Testis (tissue), 2 donors: ENCODE results near the gene P2RY4.

Source experiments
- CTCF ChIP-seq, 3 experiments: fragments of 450-650 bp in 2 of 3; fragments of 200-600 bp in 1 of 3; sonication (generic) in 1 of 3; IDR thresholded peaks; one replicate each; pipeline ENCODE4 v1.5.1; 2016 to 2019; ENCODE audit warnings: antibody characterized with exemption in 3 of 3, mild to moderate bottlenecking in 2 of 3, moderate library complexity in 1 of 3
- POLR2A ChIP-seq: fragments of 450-650 bp; IDR thresholded peaks from one replicate; pipeline ENCODE4 v1.6.1; 2017; ENCODE audit warnings: antibody characterized with exemption, mild to moderate bottlenecking, moderate library complexity

DNA sequence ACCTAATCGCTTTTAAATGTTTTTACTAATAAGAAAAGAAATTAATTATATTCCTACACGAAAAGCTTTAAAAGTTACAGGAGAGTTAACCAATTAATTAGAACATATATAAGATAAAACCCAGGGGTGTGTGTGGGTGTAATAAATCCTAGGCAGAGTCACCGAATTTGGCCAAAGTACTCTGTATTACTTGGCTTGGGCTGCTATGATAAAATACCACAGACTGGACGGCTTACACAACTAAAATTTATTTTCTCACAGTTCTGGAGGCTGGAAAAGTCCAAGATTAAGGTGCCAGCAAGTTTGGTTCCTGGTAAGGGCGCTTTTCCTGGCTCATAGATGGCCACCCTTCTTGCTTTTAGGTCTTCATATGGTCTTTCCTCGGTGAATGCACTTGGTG is 15.1 kb downstream of the P2RY4 start:
- TF ChIP-seq CTCF (IDR thresholded peaks at IDR 0.05) (no peak), POLR2A (no peak)
